ENCODE measurements around the gene CD300E. TPM values are rescaled to one million over a fixed set of nuclear protein-coding genes. Genes with fewer than 3 reads are reported as not detected.
A peak's percentile ranks its signal among the peaks of the same experiment; 100 is the strongest.

The CD300E gene
- total RNA-seq, 1 experiment from 2014 or later: not detected

- no peak overlapping the region for H3K9ac ChIP-seq (ENCODE audit: low read length)
- no peaks in the 10 kb centered on the region for H3K36me3 ChIP-seq (ENCODE audit: insufficient read depth, low read length)
- no peak overlapping the region for H3K27ac ChIP-seq (ENCODE audit: low read length)
- H3K9me2 ChIP-seq (replicated peaks; ENCODE audit: insufficient read depth, low read length): no peaks in the 10 kb centered on the region
- no peak for DNase-seq
- H3K4me1 ChIP-seq (ENCODE audit: low read length): no peaks in the 10 kb centered on the region
- no peaks in the 10 kb centered on the region for H4K20me1 ChIP-seq (ENCODE audit: insufficient read depth, low read depth, low read length)
- H2AFZ ChIP-seq (ENCODE audit: low read length): no peak overlapping the region
- no peaks in the 10 kb centered on the region for H3K9me3 ChIP-seq (ENCODE audit: low read length)
- no peak overlapping the region for H3K4me2 ChIP-seq (ENCODE audit: low read depth, low read length, poor library complexity, severe bottlenecking)
- H3K27me3 ChIP-seq (ENCODE audit: low read length): no peaks in the 10 kb centered on the region
- no peak overlapping the region for H3K4me3 ChIP-seq (ENCODE audit: low read length)
- H3K79me2 ChIP-seq (ENCODE audit: low read length): no peaks in the 10 kb centered on the region
These were observed 26.4 kb upstream of the CD300E start for GRCh38 chr17:74649909-74650308.

DNA sequence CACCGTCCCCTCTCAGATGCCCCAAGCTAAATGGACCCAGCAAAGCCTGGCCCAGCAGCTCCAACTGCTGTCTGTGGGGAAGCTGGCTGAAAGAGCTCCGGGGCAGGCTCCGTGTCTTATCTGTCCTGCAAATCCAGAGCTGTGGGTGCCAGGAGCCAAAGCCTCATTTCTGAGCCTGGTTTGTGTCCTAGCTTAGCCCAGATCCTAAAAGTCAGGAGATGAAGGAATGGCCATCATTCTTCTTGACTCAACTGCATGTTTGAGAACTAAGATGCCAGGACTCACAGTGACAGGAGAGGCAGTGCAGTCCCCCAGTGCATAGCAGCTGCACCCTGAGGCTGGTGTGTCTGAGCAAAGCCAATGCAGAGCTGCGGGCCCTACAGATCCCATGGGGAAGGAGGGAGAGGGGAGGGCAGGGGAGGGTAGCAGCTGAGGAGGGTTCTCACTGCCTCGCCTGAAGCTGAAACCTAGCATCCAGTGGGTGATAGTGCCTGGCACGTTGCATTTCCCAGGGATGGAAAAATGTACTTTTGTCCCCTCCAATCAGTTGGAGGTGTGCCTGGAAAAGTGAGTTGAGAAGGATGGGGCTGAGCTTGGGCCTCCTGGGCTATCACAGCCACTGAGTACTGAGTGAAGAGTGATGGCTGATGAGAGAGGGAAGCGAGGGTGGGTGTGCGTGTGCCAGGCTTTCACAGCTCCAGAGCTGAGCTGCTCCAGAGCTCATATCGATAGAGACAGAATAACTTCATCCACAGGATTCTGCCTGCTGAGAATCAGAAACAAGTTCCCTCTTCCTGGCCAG is 24.5 kb upstream of the CD300E start:
- Histone ChIP-seq H4K20me1 (ENCODE audit: insufficient read depth, low read depth, low read length) (no peaks in the 10 kb centered on the region), H3K9me2 (replicated peaks; ENCODE audit: insufficient read depth, low read length) (no peaks in the 10 kb centered on the region), H3K4me1 (ENCODE audit: low read length) (no peaks in the 10 kb centered on the region), H3K36me3 (ENCODE audit: insufficient read depth, low read length) (no peaks in the 10 kb centered on the region), H3K4me2 (ENCODE audit: low read depth, low read length, poor library complexity, severe bottlenecking) (no peak overlapping the region), H2AFZ (ENCODE audit: low read length) (no peak overlapping the region), H3K27ac (ENCODE audit: low read length) (no peak overlapping the region), H3K79me2 (ENCODE audit: low read length) (no peaks in the 10 kb centered on the region), H3K4me3 (ENCODE audit: low read length) (no peak overlapping the region), H3K27me3 (ENCODE audit: low read length) (no peaks in the 10 kb centered on the region), H3K9ac (ENCODE audit: low read length) (no peak overlapping the region), H3K9me3 (ENCODE audit: low read length) (no peaks in the 10 kb centered on the region)
- no peak for DNase-seq

DNA sequence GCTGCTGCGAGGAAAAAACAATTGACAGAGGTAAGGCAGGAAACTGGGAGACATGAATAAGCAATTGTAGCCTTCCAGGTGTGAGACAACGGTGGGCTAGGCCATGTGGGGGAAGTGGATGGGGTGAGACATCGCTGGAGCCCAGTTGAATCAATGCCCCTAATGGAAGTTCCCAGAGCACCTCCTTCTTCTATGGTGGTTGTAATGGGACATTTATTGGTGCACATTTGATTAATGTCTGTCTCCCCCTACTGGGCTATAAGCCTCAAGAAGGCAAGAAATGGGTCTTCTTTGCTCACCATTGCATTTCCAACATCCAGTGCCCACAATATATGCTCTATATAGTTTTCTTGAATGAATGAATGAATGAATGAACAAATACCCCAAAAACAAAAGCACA is 22.7 kb upstream of the CD300E start:
- Histone ChIP-seq H3K9me2 (replicated peaks; ENCODE audit: insufficient read depth, low read length) (no peaks in the 10 kb centered on the region), H3K27ac (ENCODE audit: low read length) (no peak overlapping the region), H2AFZ (ENCODE audit: low read length) (no peak overlapping the region), H3K4me1 (ENCODE audit: low read length) (no peaks in the 10 kb centered on the region), H4K20me1 (ENCODE audit: insufficient read depth, low read depth, low read length) (no peaks in the 10 kb centered on the region), H3K4me2 (ENCODE audit: low read depth, low read length, poor library complexity, severe bottlenecking) (no peak overlapping the region), H3K4me3 (ENCODE audit: low read length) (no peak overlapping the region), H3K9ac (ENCODE audit: low read length) (no peak overlapping the region), H3K79me2 (ENCODE audit: low read length) (no peaks in the 10 kb centered on the region), H3K9me3 (ENCODE audit: low read length) (no peaks in the 10 kb centered on the region), H3K36me3 (ENCODE audit: insufficient read depth, low read length) (no peaks in the 10 kb centered on the region), H3K27me3 (ENCODE audit: low read length) (no peaks in the 10 kb centered on the region)
- peak; percentile 77 for DNase-seq

- Histone ChIP-seq H3K4me1 (ENCODE audit: low read length) (peaks cover 2% of the 10 kb centered on the region), H3K79me2 (ENCODE audit: low read length) (no peaks in the 10 kb centered on the region), H3K9ac (ENCODE audit: low read length) (no peak overlapping the region), H3K27ac (ENCODE audit: low read length) (no peak overlapping the region), H3K9me2 (replicated peaks; ENCODE audit: insufficient read depth, low read length) (no peaks in the 10 kb centered on the region), H3K36me3 (ENCODE audit: insufficient read depth, low read length) (no peaks in the 10 kb centered on the region), H2AFZ (ENCODE audit: low read length) (no peak overlapping the region), H3K27me3 (ENCODE audit: low read length) (no peaks in the 10 kb centered on the region), H4K20me1 (ENCODE audit: insufficient read depth, low read depth, low read length) (no peaks in the 10 kb centered on the region), H3K4me2 (ENCODE audit: low read depth, low read length, poor library complexity, severe bottlenecking) (no peak overlapping the region), H3K9me3 (ENCODE audit: low read length) (no peaks in the 10 kb centered on the region), H3K4me3 (ENCODE audit: low read length) (no peak overlapping the region)
- DNase-seq: no peak
These were observed 21.5 kb upstream of the CD300E start for GRCh38 chr17:74645010-74645409.

DNA sequence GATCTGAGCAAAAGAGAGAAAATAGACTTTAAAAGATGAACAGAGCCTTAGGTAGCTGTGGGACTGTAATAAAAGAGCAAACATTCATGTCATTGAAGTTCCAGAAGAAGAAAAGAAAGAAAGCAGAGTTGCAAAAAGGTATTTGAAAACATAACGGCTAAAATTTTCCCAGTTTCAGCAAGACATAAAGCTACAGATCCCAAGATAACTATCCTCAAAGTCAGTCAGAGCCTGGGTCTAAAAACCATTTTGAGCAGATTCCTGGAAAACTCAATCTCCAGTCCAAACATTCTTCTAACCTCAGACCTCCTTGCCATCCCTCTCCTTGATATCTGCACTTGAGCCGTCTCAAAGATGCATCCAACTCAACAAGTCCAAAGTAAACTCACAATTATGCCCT is 20.9 kb upstream of the CD300E start:
- H3K27ac ChIP-seq (ENCODE audit: low read length): no peak overlapping the region
- DNase-seq: no peak
- H3K27me3 ChIP-seq (ENCODE audit: low read length): no peaks in the 10 kb centered on the region
- H4K20me1 ChIP-seq (ENCODE audit: insufficient read depth, low read depth, low read length): no peaks in the 10 kb centered on the region
- H3K79me2 ChIP-seq (ENCODE audit: low read length): no peaks in the 10 kb centered on the region
- H3K36me3 ChIP-seq (ENCODE audit: insufficient read depth, low read length): no peaks in the 10 kb centered on the region
- no peaks in the 10 kb centered on the region for H3K9me2 ChIP-seq (replicated peaks; ENCODE audit: insufficient read depth, low read length)
- no peaks in the 10 kb centered on the region for H3K9me3 ChIP-seq (ENCODE audit: low read length)
- H3K9ac ChIP-seq (ENCODE audit: low read length): no peak overlapping the region
- no peak overlapping the region for H3K4me3 ChIP-seq (ENCODE audit: low read length)
- H3K4me1 ChIP-seq (ENCODE audit: low read length): peaks cover 8% of the 10 kb centered on the region
- no peak overlapping the region for H2AFZ ChIP-seq (ENCODE audit: low read length)
- H3K4me2 ChIP-seq (ENCODE audit: low read depth, low read length, poor library complexity, severe bottlenecking): no peak overlapping the region

- Histone ChIP-seq H3K79me2 (ENCODE audit: low read length) (no peaks in the 10 kb centered on the region), H4K20me1 (ENCODE audit: insufficient read depth, low read depth, low read length) (no peaks in the 10 kb centered on the region), H3K4me2 (ENCODE audit: low read depth, low read length, poor library complexity, severe bottlenecking) (no peak overlapping the region), H3K9me2 (replicated peaks; ENCODE audit: insufficient read depth, low read length) (no peaks in the 10 kb centered on the region), H3K9me3 (ENCODE audit: low read length) (no peaks in the 10 kb centered on the region), H3K9ac (ENCODE audit: low read length) (no peak overlapping the region), H3K27me3 (ENCODE audit: low read length) (no peaks in the 10 kb centered on the region), H2AFZ (ENCODE audit: low read length) (no peak overlapping the region), H3K27ac (ENCODE audit: low read length) (no peak overlapping the region), H3K4me3 (ENCODE audit: low read length) (no peak overlapping the region), H3K36me3 (ENCODE audit: insufficient read depth, low read length) (no peaks in the 10 kb centered on the region), H3K4me1 (ENCODE audit: low read length) (peaks cover 10% of the 10 kb centered on the region)
- no peak for DNase-seq
These were observed 20.3 kb upstream of the CD300E start for GRCh38 chr17:74643826-74644225.

- H3K4me2 ChIP-seq (ENCODE audit: low read depth, low read length, poor library complexity, severe bottlenecking): no peak overlapping the region
- H3K36me3 ChIP-seq (ENCODE audit: insufficient read depth, low read length): no peaks in the 10 kb centered on the region
- H4K20me1 ChIP-seq (ENCODE audit: insufficient read depth, low read depth, low read length): no peaks in the 10 kb centered on the region
- no peak overlapping the region for H2AFZ ChIP-seq (ENCODE audit: low read length)
- H3K9me3 ChIP-seq (ENCODE audit: low read length): no peaks in the 10 kb centered on the region
- H3K9ac ChIP-seq (ENCODE audit: low read length): no peak overlapping the region
- no peak overlapping the region for H3K4me3 ChIP-seq (ENCODE audit: low read length)
- no peaks in the 10 kb centered on the region for H3K79me2 ChIP-seq (ENCODE audit: low read length)
- H3K4me1 ChIP-seq (ENCODE audit: low read length): peaks cover 10% of the 10 kb centered on the region
- H3K27ac ChIP-seq (ENCODE audit: low read length): no peak overlapping the region
- no peak for DNase-seq
- no peaks in the 10 kb centered on the region for H3K9me2 ChIP-seq (replicated peaks; ENCODE audit: insufficient read depth, low read length)
- no peaks in the 10 kb centered on the region for H3K27me3 ChIP-seq (ENCODE audit: low read length)
These were observed 19.5 kb upstream of the CD300E start for GRCh38 chr17:74642995-74643394.

DNA sequence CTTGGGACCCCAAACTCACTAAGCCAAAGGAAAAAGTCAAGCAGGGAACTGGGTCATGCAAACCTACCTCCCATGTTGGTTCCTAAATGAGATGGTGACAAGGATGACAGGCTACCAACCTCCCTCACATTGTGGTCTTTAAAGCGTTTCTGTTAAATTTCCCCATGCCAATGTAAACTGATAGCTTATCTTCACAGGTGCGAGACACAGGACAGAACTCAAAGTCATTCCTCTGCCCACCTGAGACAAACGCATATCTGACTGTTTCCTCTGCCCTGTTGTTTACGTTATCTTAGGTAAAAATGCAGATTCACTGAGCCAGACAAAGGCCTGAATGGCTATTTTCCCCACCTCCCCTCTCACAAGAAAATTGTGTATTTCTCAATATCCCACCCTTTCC is 19.0 kb upstream of the CD300E start:
- Histone ChIP-seq H3K9ac (ENCODE audit: low read length) (no peak overlapping the region), H3K36me3 (ENCODE audit: insufficient read depth, low read length) (no peaks in the 10 kb centered on the region), H3K27me3 (ENCODE audit: low read length) (no peaks in the 10 kb centered on the region), H2AFZ (ENCODE audit: low read length) (no peak overlapping the region), H3K9me2 (replicated peaks; ENCODE audit: insufficient read depth, low read length) (no peaks in the 10 kb centered on the region), H3K79me2 (ENCODE audit: low read length) (no peaks in the 10 kb centered on the region), H3K4me3 (ENCODE audit: low read length) (no peak overlapping the region), H3K4me1 (ENCODE audit: low read length) (peaks cover 10% of the 10 kb centered on the region), H3K27ac (ENCODE audit: low read length) (no peak overlapping the region), H4K20me1 (ENCODE audit: insufficient read depth, low read depth, low read length) (no peaks in the 10 kb centered on the region), H3K4me2 (ENCODE audit: low read depth, low read length, poor library complexity, severe bottlenecking) (no peak overlapping the region), H3K9me3 (ENCODE audit: low read length) (no peaks in the 10 kb centered on the region)
- no peak for DNase-seq
